ENCODE results near the gene FGFBP1.

The FGFBP1 gene

GRCh38 chr4:15961781-15962510 lies 23.4 kb upstream of the FGFBP1 start:
- H2AFZ ChIP-seq (ENCODE audit: low read depth, low read length): no peak overlapping the region
- H3K4me1 ChIP-seq (ENCODE audit: insufficient read depth, low read length): no peaks in the 10 kb centered on the region
- H3K9me3 ChIP-seq (ENCODE audit: low read length): no peaks in the 10 kb centered on the region
- H3K4me3 ChIP-seq (ENCODE audit: low read length): no peak overlapping the region
- H3K27me3 ChIP-seq (ENCODE audit: insufficient read depth, low read length): no peaks in the 10 kb centered on the region
- no peaks in the 10 kb centered on the region for H3K36me3 ChIP-seq (ENCODE audit: insufficient read depth, low read length)

DNA sequence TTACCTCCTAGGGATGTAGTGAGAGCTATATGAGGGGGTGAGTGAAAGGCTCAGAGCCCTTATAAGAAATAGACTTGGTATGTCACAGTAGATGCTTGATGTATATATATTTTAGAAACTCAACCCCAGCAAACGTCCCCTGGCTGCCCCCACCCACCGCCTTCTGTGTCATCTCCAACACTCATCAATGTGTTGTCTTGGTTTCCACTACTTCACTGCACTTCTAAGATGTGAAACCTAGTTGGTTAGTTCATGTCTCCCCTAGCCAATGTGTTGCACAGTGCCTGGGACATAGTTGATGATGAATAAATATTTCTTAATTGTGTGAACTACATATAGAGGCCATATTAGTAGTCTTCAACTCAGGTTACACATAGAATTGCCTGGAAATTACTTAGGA lies 20.0 kb upstream of the FGFBP1 start:
- Histone ChIP-seq H2AFZ (ENCODE audit: low read depth, low read length) (no peak overlapping the region), H3K36me3 (ENCODE audit: insufficient read depth, low read length) (no peaks in the 10 kb centered on the region), H3K27me3 (ENCODE audit: insufficient read depth, low read length) (no peaks in the 10 kb centered on the region), H3K4me3 (ENCODE audit: low read length) (no peak overlapping the region), H3K9me3 (ENCODE audit: low read length) (no peaks in the 10 kb centered on the region), H3K4me1 (ENCODE audit: insufficient read depth, low read length) (no peaks in the 10 kb centered on the region)

DNA sequence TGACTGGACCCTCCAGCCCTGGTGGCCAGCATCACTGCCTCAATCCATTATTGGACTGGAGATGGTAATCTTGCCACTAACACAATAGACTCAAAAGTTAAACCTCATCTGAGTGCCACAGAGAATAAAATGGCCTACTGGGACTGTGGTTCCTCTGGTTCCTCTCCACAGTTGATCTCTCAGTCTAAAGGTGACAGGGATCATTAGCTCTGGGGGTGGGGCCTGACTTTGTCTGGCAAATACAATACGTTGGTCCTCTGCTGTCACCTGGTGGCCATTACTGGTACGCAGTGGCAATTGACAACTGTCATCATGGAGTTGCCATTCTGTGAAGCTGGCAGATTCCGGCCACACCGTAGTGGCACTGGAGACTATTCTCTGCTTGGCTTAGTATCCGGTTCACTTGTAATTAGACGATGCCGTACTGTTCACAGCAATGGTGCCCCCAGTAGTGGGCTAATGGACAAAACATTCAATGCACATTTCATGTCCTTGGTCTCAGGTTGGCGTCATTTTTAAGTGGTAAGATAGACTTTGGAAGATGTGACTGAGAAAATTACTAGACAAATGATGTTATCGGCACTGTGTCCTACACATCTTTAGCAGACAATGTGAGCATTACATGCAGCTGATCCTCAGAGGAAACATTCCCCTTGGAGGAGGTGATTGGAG lies 17.8 kb upstream of the FGFBP1 start:
- Histone ChIP-seq H3K9me3 (ENCODE audit: low read length) (no peaks in the 10 kb centered on the region), H3K27me3 (ENCODE audit: insufficient read depth, low read length) (no peaks in the 10 kb centered on the region), H3K4me1 (ENCODE audit: insufficient read depth, low read length) (no peaks in the 10 kb centered on the region), H2AFZ (ENCODE audit: low read depth, low read length) (no peak overlapping the region), H3K36me3 (ENCODE audit: insufficient read depth, low read length) (no peaks in the 10 kb centered on the region), H3K4me3 (ENCODE audit: low read length) (no peak overlapping the region)

DNA sequence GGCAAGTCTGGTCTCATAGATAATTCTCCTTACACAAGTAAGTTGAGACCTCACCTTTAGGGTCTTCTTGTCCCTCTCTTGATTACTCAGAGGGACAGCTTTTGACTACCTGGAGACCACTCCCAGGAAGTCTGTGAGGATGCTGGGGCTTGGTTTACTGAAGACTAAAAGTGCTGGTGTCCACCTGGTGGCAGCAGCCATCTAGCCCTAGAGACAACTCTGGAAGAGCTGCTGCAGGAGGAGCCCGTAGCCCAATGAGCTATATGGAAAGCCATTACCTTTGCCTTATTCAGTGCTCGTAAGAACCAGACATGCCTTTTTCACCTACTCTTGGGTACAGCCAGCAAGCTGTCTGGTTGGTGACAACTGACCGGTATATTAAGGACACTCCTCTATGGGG lies 17.1 kb upstream of the FGFBP1 start:
- Histone ChIP-seq H3K4me1 (ENCODE audit: insufficient read depth, low read length) (no peaks in the 10 kb centered on the region), H3K27me3 (ENCODE audit: insufficient read depth, low read length) (no peaks in the 10 kb centered on the region), H3K9me3 (ENCODE audit: low read length) (no peaks in the 10 kb centered on the region), H3K36me3 (ENCODE audit: insufficient read depth, low read length) (no peaks in the 10 kb centered on the region), H2AFZ (ENCODE audit: low read depth, low read length) (no peak overlapping the region), H3K4me3 (ENCODE audit: low read length) (no peak overlapping the region)

GRCh38 chr4:15953625-15954024 lies 15.1 kb upstream of the FGFBP1 start:
- Histone ChIP-seq H3K4me1 (ENCODE audit: insufficient read depth, low read length) (no peaks in the 10 kb centered on the region), H3K27me3 (ENCODE audit: insufficient read depth, low read length) (no peaks in the 10 kb centered on the region), H3K9me3 (ENCODE audit: low read length) (no peaks in the 10 kb centered on the region), H2AFZ (ENCODE audit: low read depth, low read length) (no peak overlapping the region), H3K36me3 (ENCODE audit: insufficient read depth, low read length) (no peaks in the 10 kb centered on the region), H3K4me3 (ENCODE audit: low read length) (no peak overlapping the region)

- Histone ChIP-seq H3K4me1 (ENCODE audit: insufficient read depth, low read length) (no peaks in the 10 kb centered on the region), H3K27me3 (ENCODE audit: insufficient read depth, low read length) (no peaks in the 10 kb centered on the region), H3K36me3 (ENCODE audit: insufficient read depth, low read length) (no peaks in the 10 kb centered on the region), H2AFZ (ENCODE audit: low read depth, low read length) (no peak overlapping the region), H3K4me3 (ENCODE audit: low read length) (no peak overlapping the region), H3K9me3 (ENCODE audit: low read length) (no peaks in the 10 kb centered on the region)
Measured at GRCh38 chr4:15951781-15952180, 13.2 kb upstream of the FGFBP1 start.

- no peaks in the 10 kb centered on the region for H3K9me3 ChIP-seq (ENCODE audit: low read length)
- no peak overlapping the region for H3K4me3 ChIP-seq (ENCODE audit: low read length)
- no peaks in the 10 kb centered on the region for H3K36me3 ChIP-seq (ENCODE audit: insufficient read depth, low read length)
- no peak overlapping the region for H2AFZ ChIP-seq (ENCODE audit: low read depth, low read length)
- no peaks in the 10 kb centered on the region for H3K4me1 ChIP-seq (ENCODE audit: insufficient read depth, low read length)
- H3K27me3 ChIP-seq (ENCODE audit: insufficient read depth, low read length): no peaks in the 10 kb centered on the region
Measured at GRCh38 chr4:15948826-15949225, 10.3 kb upstream of the FGFBP1 start.

DNA sequence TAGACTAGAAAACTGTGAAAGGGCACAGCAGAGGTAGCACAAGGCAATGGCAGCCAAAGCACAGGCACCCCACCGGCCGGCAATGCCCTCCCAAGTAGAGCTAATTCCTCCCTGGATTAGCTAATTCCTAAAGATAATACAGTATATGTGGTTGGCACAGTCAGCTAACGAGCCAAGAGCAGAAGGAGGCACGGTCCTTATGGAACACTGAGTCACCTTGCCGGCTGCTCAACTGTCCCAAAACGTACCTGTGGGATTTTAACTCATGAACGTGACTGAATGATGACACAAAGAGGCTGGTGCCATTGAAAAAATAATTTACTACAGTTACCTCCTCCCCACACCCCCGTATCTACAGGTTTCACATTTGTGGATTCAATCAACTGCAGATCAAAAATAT lies 9.1 kb upstream of the FGFBP1 start:
- Histone ChIP-seq H3K27me3 (ENCODE audit: insufficient read depth, low read length) (no peaks in the 10 kb centered on the region), H3K4me1 (ENCODE audit: insufficient read depth, low read length) (no peaks in the 10 kb centered on the region), H2AFZ (ENCODE audit: low read depth, low read length) (no peak overlapping the region), H3K4me3 (ENCODE audit: low read length) (no peak overlapping the region), H3K36me3 (ENCODE audit: insufficient read depth, low read length) (no peaks in the 10 kb centered on the region), H3K9me3 (ENCODE audit: low read length) (no peaks in the 10 kb centered on the region)

- H3K36me3 ChIP-seq (ENCODE audit: insufficient read depth, low read length): no peaks in the 10 kb centered on the region
- H3K27me3 ChIP-seq (ENCODE audit: insufficient read depth, low read length): peaks cover under 1% of the 10 kb centered on the region
- no peak overlapping the region for H3K4me3 ChIP-seq (ENCODE audit: low read length)
- H3K9me3 ChIP-seq (ENCODE audit: low read length): no peaks in the 10 kb centered on the region
- no peak overlapping the region for H2AFZ ChIP-seq (ENCODE audit: low read depth, low read length)
- H3K4me1 ChIP-seq (ENCODE audit: insufficient read depth, low read length): no peaks in the 10 kb centered on the region
Measured at GRCh38 chr4:15945516-15945915, 7.0 kb upstream of the FGFBP1 start.

DNA sequence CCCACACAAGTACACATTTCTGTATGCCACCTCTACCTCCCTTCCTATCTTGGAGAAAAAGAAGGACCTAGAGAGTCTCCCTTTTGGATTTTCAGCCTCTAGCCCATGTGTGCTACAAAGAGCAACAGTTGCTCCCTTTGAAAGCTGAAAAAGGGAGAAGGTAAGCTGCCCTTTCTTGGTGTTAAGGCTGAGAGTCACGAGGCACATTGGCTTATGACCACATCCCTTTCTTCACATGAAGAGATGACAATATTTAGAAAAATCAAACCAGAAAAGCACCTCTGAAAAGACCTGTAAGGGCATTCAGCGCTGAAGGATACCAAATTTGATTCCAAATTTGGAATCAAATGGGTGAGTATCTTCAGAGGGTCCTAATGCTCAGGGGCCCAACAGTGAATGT lies 6.4 kb upstream of the FGFBP1 start:
- Histone ChIP-seq H3K4me3 (ENCODE audit: low read length) (no peak overlapping the region), H2AFZ (ENCODE audit: low read depth, low read length) (no peak overlapping the region), H3K27me3 (ENCODE audit: insufficient read depth, low read length) (peaks cover 3% of the 10 kb centered on the region), H3K36me3 (ENCODE audit: insufficient read depth, low read length) (no peaks in the 10 kb centered on the region), H3K9me3 (ENCODE audit: low read length) (no peaks in the 10 kb centered on the region), H3K4me1 (ENCODE audit: insufficient read depth, low read length) (no peaks in the 10 kb centered on the region)

DNA sequence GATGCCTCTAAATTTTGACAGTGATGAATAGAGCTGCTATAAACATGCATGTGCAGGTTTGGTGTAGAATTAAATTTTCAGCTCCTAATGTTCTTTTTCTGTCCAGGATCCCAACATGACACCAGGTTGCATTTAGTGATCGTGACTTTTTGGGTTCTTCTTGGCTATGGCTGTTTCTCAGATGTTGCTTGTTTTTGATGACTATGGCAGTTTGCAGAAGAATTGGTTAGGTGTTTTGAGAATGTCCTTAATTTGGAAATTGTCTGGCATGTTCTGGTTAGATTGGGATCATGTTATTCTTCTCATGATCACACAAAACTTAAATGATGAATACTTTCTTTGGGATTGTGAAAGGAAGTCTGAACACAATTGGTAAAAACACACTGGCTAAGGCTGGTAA lies 3.7 kb upstream of the FGFBP1 start:
- no peak overlapping the region for H3K4me3 ChIP-seq (ENCODE audit: low read length)

GRCh38 chr4:15938182-15938581 lies 358 bp downstream of the FGFBP1 start:
- H3K9me3 ChIP-seq (ENCODE audit: low read length): no peaks in the 10 kb centered on the region
- H3K4me3 ChIP-seq (ENCODE audit: low read length): no peak overlapping the region
- no peak overlapping the region for H2AFZ ChIP-seq (ENCODE audit: low read depth, low read length)
- no peaks in the 10 kb centered on the region for H3K4me1 ChIP-seq (ENCODE audit: insufficient read depth, low read length)
- H3K36me3 ChIP-seq (ENCODE audit: insufficient read depth, low read length): no peaks in the 10 kb centered on the region
- peaks cover 10% of the 10 kb centered on the region for H3K27me3 ChIP-seq (ENCODE audit: insufficient read depth, low read length)

More for the DNA sequence above, 3.7 kb upstream of the FGFBP1 start:
- Histone ChIP-seq H3K27me3 (ENCODE audit: insufficient read depth, low read length) (peaks cover 10% of the 10 kb centered on the region), H3K9me3 (ENCODE audit: low read length) (no peaks in the 10 kb centered on the region), H3K36me3 (ENCODE audit: insufficient read depth, low read length) (no peaks in the 10 kb centered on the region), H3K4me1 (ENCODE audit: insufficient read depth, low read length) (no peaks in the 10 kb centered on the region), H2AFZ (ENCODE audit: low read depth, low read length) (no peak overlapping the region)

- Histone ChIP-seq H2AFZ (ENCODE audit: low read depth, low read length) (no peak overlapping the region), H3K4me1 (ENCODE audit: insufficient read depth, low read length) (no peaks in the 10 kb centered on the region), H3K36me3 (ENCODE audit: insufficient read depth, low read length) (no peaks in the 10 kb centered on the region), H3K27me3 (ENCODE audit: insufficient read depth, low read length) (peaks cover 14% of the 10 kb centered on the region), H3K4me3 (ENCODE audit: low read length) (no peak overlapping the region), H3K9me3 (ENCODE audit: low read length) (no peaks in the 10 kb centered on the region)
Measured at GRCh38 chr4:15936495-15936894, 2.0 kb downstream of the FGFBP1 start.
